Hepatic stellate cell (primary cell): Measurements from ENCODE around the gene SCRT2.
"Not testable (repeated sequence)": the region's sequence is repeated elsewhere in the genome, so short reads cannot be mapped to it uniquely, and the experiment has no call there.

Experiments used
- DNase-seq: peaks from one replicate; pipeline ENCODE4 v3.0.0; 2011; ENCODE audit warnings: low spot score

The SCRT2 gene

GRCh38 chr20:701401-702129, 26.0 kb upstream of the SCRT2 start:
- no peak for DNase-seq

DNA sequence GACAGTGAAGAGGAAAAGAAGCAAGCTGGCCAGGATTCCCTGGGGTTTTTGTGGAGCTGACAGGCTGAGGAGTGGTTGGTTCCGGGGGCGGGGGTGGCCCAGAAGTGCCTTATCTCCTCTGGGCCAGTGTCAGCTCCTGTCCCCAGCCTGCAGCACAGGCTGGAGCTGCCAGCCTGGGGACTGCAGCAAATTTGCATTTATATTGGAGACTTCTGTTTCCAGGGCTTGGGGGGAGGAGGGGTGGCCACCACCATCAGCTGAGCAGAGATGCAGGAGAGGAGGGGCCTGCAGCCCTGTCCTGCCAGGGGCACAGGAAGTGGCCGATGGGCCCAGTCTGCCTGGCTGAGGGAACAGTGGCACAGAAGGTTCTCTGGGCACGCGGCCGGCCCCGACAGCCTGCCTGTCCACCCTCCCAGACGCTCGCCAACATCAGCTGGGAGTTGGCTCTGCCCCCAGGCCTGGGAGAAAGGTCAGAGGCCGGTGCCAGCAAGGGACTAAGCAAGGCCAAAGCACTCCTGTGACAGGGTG, 24.3 kb upstream of the SCRT2 start:
- no peak for DNase-seq

- DNase-seq = no peak
Measured at GRCh38 chr20:699342-699741, 23.7 kb upstream of the SCRT2 start.

DNA sequence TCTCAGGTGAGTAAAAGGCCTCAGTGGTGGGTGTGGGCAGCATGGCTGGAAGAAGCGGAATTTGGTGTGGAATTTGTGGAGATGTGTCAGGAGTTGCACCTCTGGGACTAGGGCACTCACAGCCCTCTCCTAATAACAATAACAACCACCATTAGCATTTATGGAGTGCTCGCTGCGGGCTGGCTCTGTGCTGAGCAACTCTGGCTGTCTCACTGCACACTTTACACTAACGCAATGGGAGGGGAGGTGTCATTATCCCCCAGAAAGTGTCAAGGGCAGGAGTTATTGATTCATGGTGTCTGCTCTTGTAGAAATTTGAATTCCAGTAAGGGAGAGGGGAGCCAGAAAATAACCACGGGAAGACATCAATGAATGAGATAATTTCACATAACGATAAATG, 22.7 kb upstream of the SCRT2 start:
- DNase-seq = no peak

- DNase-seq = no peak
Measured at GRCh38 chr20:697826-698225, 22.2 kb upstream of the SCRT2 start.

DNA sequence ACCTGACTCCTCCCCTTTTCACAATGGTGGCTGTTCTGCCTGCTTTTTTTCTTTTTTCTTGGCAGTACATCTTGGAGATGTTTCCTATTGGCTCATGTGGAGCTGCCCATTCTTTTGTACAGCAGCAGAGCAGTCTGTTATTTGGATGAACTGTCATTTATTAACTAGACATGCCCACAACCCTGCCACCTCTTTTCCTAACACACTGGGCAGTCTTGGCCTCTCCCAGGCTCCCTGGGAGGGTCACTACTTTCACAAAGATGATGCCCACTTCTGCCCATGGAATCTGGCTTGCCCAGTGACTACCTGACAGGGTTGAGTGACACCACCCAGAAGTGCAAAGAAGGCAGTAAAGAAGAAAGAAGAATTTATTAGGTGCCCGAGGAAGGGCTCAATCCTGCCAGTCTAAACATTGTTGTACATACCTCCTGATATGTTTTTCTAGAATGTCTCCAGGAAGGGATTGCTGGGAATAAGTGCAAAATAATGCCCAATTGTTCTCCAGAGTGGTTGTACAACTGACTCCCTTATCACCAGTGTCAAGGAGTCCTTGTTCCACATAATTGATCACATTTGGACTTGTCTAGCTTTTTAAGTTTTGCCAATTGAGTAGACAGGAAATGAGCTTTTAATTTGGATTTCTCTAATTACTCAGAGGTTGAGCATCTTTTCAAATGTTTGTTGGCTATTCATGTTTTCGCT, 19.7 kb upstream of the SCRT2 start:
- DNase-seq = no peak

DNA sequence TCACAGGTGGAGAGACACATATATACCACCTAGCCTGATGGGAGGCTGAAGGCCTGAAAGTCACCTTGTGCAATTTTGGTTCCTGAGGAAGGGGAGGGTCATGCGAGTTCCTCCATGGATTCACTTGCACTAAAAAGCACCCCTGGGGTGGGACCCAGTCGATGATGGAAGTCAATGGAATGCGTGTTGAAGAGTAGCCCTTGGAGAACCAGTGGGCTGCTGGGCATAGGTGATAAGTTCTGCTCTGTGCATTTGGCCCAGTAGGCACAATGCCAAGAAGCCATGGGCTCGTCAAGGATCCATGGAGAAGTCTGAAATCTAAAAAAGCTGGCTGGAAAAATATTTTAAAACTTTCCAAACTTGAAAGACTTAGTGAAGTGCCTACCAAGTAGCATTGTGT, 18.9 kb upstream of the SCRT2 start:
- DNase-seq = no peak

- DNase-seq = not testable (repeated sequence)
Measured at GRCh38 chr20:693786-694185, 18.2 kb upstream of the SCRT2 start.

DNA sequence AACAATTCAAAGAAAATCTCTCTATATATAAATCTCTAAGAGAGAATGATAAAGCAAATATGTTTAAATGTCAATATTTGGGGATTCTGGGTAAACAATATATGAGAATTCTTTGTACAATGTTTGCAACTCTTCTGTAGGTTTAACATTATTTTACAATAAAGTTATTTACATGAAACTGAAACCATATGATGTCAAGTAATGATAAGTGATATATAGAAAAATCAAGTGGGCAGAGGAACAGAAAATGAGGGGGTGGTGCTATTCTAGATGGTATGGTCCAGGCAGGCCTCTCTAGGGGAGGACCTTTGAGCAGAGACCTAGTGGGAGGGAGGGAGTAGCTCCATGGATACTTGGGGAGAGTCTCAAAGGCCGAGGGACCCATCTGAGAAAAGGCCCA, 16.4 kb upstream of the SCRT2 start:
- DNase-seq = no peak

DNA sequence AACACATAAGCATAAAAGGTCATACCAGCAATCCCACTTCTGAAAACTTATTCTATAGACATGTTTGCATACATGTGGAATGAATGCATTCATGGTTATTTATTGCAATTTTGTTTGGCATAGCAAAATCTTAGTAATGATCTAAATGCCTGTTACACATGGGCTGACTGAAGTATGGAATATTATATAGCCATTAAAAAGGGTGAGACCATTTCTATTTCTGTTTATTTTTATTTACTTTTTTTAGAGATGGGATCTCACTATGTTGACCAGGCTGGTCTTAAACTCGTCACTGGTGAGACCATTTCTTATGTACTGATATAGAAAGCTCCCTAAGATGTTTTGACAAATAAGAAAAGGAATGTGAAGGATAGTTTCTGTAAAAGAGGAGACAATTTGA, 14.3 kb upstream of the SCRT2 start:
- DNase-seq = no peak

DNA sequence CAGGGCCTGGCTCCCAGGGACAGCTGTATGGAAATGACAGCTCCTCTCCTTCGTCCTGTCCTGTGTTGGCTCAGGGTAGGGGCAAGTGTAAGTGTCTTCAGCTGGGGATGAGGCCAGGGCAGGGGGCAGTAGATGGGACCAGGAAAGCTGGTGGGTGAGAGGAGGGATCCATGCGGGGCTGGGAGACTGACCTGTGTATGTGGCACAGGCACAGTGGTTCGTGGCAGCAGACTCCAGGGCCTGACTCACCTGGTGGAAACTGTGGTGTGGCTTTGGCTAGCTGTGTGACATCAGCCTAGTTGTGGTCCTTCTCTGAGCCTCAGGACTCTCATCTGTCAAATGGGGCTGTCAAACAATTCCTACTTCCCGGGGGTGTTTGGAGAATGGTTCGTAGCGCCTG, 13.7 kb upstream of the SCRT2 start:
- no peak for DNase-seq

DNA sequence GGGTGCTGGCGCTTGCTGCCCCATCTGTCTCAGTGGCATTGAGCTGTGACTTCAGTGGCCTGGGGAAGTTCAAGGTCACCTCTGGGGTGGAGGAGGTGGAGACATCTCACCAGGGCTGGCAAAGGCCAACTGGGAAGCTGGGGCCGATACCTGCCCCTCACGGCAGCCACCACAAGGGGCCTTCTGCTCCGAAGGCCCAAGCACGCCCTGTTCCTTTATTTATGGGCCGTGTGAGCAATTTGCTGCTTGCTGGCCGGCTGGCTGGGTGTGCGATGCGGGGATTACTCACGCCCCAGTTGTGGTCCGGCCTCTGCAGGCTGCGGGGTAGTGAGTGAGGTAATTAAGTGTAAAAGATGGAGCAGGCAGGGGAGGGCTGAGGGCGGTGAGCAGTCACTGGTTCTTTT, 13.2 kb upstream of the SCRT2 start:
- DNase-seq = no peak

DNA sequence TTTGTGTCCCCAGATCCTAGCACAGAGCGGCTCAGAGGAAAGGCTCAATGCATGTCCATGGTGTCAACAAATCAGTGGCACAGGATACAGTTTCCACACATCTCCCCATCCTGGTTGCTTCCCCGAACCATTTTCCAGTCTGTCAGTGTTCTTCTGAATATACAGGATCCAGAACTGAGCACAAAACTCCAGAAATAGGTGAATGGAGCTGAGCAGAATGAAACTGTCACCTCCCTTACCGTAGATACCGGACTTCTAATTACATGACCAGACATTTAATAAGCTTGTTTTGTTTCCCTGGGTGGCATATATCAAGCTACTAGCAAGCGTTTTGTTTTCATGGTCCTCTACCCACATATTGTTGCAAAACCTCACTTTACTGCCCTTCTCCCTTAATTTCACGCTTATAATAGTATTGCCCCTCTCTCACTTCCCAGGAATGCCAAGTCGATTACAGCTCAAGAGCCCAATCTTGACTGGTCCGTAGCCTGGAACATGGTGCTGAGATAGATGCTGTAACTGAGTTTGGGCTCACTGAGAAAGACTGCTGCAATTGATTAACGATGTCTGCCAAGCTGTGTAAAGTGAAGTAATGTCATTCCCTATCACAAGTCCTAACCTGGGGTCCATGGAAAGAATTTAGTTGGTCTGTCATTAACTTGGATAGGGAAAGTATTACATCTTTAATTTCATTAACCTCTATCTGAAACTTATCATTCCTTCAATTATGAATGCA, 12.0 kb upstream of the SCRT2 start:
- DNase-seq = no peak

GRCh38 chr20:684676-685319, 9.2 kb upstream of the SCRT2 start:
- DNase-seq = no peak

DNA sequence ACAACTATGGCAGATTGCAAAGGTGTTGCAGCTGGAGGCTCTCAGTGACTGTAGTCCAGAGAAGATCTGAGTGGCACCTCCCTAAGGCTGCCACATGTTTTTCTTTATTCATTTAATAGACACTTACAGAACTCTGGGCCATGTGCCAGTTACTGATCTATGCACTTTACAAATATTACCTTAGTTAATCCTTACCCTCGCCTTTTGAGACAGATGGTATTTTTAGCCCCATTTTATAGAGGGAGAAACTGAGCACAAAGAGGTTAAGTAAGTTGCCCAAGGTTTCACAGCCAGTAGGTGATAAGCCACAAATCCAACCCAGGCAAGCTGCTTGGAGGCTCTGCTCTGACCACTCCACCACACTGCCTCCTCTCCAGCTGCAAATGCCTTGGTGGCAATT, 6.5 kb upstream of the SCRT2 start:
- DNase-seq = no peak

GRCh38 chr20:680638-681187, 5.1 kb upstream of the SCRT2 start:
- no peak for DNase-seq

- DNase-seq = no peak
Measured at GRCh38 chr20:677957-678356, 2.4 kb upstream of the SCRT2 start.

DNA sequence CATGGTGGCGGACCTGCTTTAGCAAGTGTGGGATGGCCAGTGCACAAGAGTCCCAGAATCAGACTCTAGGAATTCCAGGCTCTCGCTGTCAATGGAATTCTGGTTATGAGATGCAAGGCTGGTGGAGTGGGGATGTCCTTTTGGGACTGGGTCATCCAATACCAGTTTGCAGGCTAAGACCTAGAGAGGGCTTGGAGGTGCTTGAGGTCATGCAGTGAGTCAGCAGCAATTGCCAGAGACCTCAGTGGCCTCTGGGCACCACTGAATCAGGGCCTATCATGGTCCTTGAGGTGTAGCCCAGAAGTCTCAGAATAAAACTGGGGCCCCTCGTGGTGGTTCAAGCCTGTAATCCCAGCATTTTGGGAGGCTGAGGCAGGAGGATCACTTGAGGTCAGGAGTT, 1.4 kb upstream of the SCRT2 start:
- DNase-seq = no peak

- DNase-seq = no peak
Measured at GRCh38 chr20:676315-676937, 824 bp upstream of the SCRT2 start.

DNA sequence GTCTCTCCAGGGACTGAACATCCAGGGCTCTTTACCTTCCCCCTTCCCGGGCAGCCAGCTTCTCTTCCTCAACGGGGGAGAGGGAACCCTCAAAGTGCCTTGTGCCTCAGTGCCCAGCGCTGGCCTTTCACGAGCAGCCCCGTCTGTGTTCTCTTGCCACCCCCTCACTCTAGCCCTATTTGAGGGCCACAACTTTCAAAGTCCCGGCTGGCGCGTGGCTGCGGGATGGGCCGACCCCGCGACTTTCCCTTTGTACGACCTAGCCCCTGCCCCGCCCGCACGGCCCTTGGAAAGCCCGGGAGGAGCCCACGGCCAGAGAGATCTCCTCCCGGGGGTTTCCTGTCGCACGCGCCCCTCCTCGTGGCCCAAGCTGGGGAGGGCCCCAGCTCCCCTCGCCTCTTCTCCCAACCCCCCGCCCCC, 559 bp downstream of the SCRT2 start:
- no peak for DNase-seq

DNA sequence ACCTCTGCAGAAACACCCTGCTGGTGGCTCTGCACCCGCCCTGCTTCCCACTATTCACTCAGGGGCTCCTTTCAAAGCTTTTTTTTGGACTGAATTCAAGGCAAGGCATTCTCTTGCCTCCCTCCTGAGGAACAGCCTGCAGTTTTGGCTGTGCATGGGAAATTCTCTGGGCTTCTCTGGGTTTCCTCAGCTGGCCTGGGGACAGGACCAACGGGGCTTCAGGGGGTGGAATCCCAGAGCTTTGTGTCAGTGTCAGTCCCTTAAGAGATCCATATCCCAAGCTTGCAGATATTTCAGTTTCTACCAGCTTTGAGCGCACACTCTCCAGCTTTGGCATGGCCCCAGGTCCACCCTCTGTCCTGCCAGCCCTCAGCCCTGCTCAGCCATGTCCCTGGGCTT, 2.0 kb downstream of the SCRT2 start:
- DNase-seq = no peak
